Measurements from ENCODE around the gene DGUOK.

DNA sequence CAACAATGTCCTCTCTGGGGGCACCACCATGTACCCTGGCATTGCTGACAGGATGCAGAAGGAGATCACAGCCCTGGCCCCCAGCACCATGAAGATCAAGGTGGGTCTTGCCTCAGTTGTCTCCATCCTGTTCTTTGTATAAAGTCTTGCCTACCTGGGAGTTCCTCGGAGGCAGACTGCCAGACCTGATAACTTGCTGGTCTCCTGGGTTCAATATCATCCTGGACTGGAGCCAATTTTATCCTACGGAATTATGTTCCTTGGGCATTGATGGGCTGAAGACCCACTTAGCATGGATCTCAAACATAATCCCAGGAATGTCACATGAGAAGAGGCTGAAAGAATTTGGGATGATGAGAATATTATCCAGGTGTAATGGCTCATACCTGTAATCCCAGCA, 10.0 kb upstream of the DGUOK start:
- TF ChIP-seq CTCF (IDR thresholded peaks at IDR 0.05) (no peak), POLR2A (IDR thresholded peaks at IDR 0.05) (no peak)

Data from sigmoid colon (tissue), 3 donors.